Mucosa of descending colon (tissue), 3 donors: ENCODE measurements around the gene TTLL13. TPM values are rescaled to one million over a fixed set of nuclear protein-coding genes. Genes with fewer than 3 reads are reported as not detected.

Source experiments
- ATAC-seq: fragments of 200-7000 bp; cut with Tn5 transposase; one replicate; pipeline ENCODE4 v1.9.1; 2020; ENCODE audit warnings: mild to moderate bottlenecking, moderate library complexity
- DNase-seq, 3 donors: peaks; one replicate each; pipeline ENCODE4 v3.0.0-alpha.2; 2020
- H3K36me3 ChIP-seq: fragments of 200-600 bp; one replicate; pipeline ENCODE4 v1.8.0; 2021; ENCODE audit warnings: low read depth, mild to moderate bottlenecking
- H3K4me1 ChIP-seq: fragments of 200-600 bp; one replicate; pipeline ENCODE4 v1.8.0; 2021; ENCODE audit warnings: low read depth, mild to moderate bottlenecking
- H3K4me3 ChIP-seq: fragments of 200-600 bp; one replicate; pipeline ENCODE4 v1.8.0; 2021; ENCODE audit warnings: mild to moderate bottlenecking
- H3K9me3 ChIP-seq: fragments of 200-600 bp; one replicate; pipeline ENCODE4 v1.8.0; 2021; ENCODE audit warnings: mild to moderate bottlenecking
- CTCF ChIP-seq: fragments of 200-600 bp; IDR thresholded peaks from one replicate; pipeline ENCODE4 v1.8.0; 2022; ENCODE audit warnings: antibody characterized with exemption, mild to moderate bottlenecking
- intact Hi-C, 2 donors: fragments of 100-400 bp; cut with DNase I in 1 of 2; cut with micrococcal nuclease in 1 of 2; formaldehyde crosslinking; loops; one replicate each; pipeline versions ENCODE4 v1.11.0 to v1.11.1; 2022; cut with DNase I, micrococcal nuclease
- total RNA-seq, 3 donors: library from RNA; stranded (reverse); fragmentation: NEBNext Ultra II Directional in 2 of 3; extraction: Animal tissue kit (Norgen Biotek cat#: 25700) in 2 of 3; gene quantifications; one replicate each; pipeline versions ENCODE4 v1.2.1 to v1.2.4, GENCODE V29; 2021 to 2023
- donor health status: DM: no; HTN: no; CAD: no; lungs with moderate emphysema.
- donor health status: DM: no; HTN: no; CAD: no.
- donor health status: DM: no; HTN: yes; CAD: no.

Gene TTLL13
- total RNA-seq, 3 donors from 2014 or later, result 0.34 to 0.93 (median 0.63) TPM

GRCh38 chr15:90228960-90229359 is 20.4 kb upstream of the TTLL13 start:
- Histone ChIP-seq H3K36me3 (peaks cover 15% of the 10 kb centered on the region), H3K4me3 (no peak overlapping the region), H3K9me3 (no peaks in the 10 kb centered on the region), H3K4me1 (peaks cover 32% of the 10 kb centered on the region)
- DNase-seq (no peak), ATAC-seq (no peak)
- intact Hi-C loops, result loop anchor here in 1 of 2 donors (5.0 kb wide), 1 partner anchor 82 kb away; no protein-coding TSS in a partner anchor
- no peak for TF ChIP-seq CTCF

- peak; percentile 55 to 78 (median 77) for DNase-seq
- Histone ChIP-seq H3K4me1 (peaks cover 32% of the 10 kb centered on the region), H3K9me3 (no peaks in the 10 kb centered on the region), H3K4me3 (no peak overlapping the region), H3K36me3 (peaks cover 9% of the 10 kb centered on the region)
- peak; percentile 34 for ATAC-seq
- TF ChIP-seq CTCF, result no peak
- intact Hi-C loops, result no loop called here
Measured at GRCh38 chr15:90230071-90230494, 19.3 kb upstream of the TTLL13 start.

- Histone ChIP-seq H3K4me1 (peaks cover 32% of the 10 kb centered on the region), H3K36me3 (peaks cover 8% of the 10 kb centered on the region), H3K9me3 (no peaks in the 10 kb centered on the region), H3K4me3 (no peak overlapping the region)
- ATAC-seq (no peak), DNase-seq (no peak)
- TF ChIP-seq CTCF, result no peak
- intact Hi-C loops, result no loop called here
Measured at GRCh38 chr15:90230610-90231009, 18.7 kb upstream of the TTLL13 start.

- Histone ChIP-seq H3K4me1 (peaks cover 32% of the 10 kb centered on the region), H3K4me3 (no peak overlapping the region), H3K9me3 (no peaks in the 10 kb centered on the region), H3K36me3 (peaks cover 8% of the 10 kb centered on the region)
- DNase-seq (peak; percentile 57 to 81 (median 62)), ATAC-seq (peak; percentile 1)
- intact Hi-C loops, result no loop called here
- TF ChIP-seq CTCF, result no peak
Measured at GRCh38 chr15:90231028-90232017, 18.0 kb upstream of the TTLL13 start.

- intact Hi-C loops, result no loop called here
- H3K9me3 ChIP-seq, result no peaks in the 10 kb centered on the region
- ATAC-seq (no peak), DNase-seq (peak in 1 of 3 donors; percentile 61)
- no peak for TF ChIP-seq CTCF
- peaks cover 32% of the 10 kb centered on the region for H3K4me1 ChIP-seq
- H3K4me3 ChIP-seq, result no peak overlapping the region
- H3K36me3 ChIP-seq, result peaks cover 8% of the 10 kb centered on the region
Measured at GRCh38 chr15:90232196-90232595, 17.2 kb upstream of the TTLL13 start.
